H1 (cell line): ENCODE data around the gene PRCP. TPM values are rescaled to one million over a fixed set of nuclear protein-coding genes. Genes with fewer than 3 reads are reported as not detected.

Source experiments
- CTCF ChIA-PET: fragments of 300-600 bp; sonication (Branson Sonifier 250); formaldehyde crosslinking; loops from one replicate; lab custom pipeline; 2021; ENCODE audit not compliant: partially characterized antibody; lab: Charles Lee
- POLR2A ChIA-PET: fragments of 300-600 bp; sonication (Branson Sonifier 250); formaldehyde crosslinking; loops from one replicate; lab custom pipeline; 2021; ENCODE audit warnings: inconsistent platforms; ENCODE audit not compliant: partially characterized antibody; lab: Charles Lee
- DNase-seq, 2 experiments: peaks; one replicate each; pipeline versions ENCODE4 v3.0.0 to v3.0.0-alpha.2; 2010 to 2022; ENCODE audit warnings: low spot score in 2 of 2, low read depth in 1 of 2, mixed read lengths in 1 of 2
- FAIRE-seq: peaks from 2 replicates; lab custom pipeline; 2011; peaks lifted over from hg19 to GRCh38; lab: Jason Lieb, UNC
- H2AFZ ChIP-seq: 2 replicates; pipeline ENCODE4 v1.8.1; 2012; ENCODE audit warnings: low read length, inconsistent platforms
- H2AK5ac ChIP-seq: 2 replicates; pipeline ENCODE4 v1.6.1; 2013; ENCODE audit warnings: low read depth, low read length
- H2BK120ac ChIP-seq: replicated peaks from 2 replicates; pipeline ENCODE3; 2013; ENCODE audit warnings: low read depth, low read length, inconsistent platforms
- H2BK12ac ChIP-seq: 2 replicates; pipeline ENCODE4 v1.6.1; 2013; ENCODE audit warnings: low read depth, low read length
- H2BK15ac ChIP-seq: 2 replicates; pipeline ENCODE4 v1.6.1; 2013; ENCODE audit warnings: low read length
- H2BK20ac ChIP-seq: 2 replicates; pipeline ENCODE4 v1.6.1; 2013; ENCODE audit warnings: low read length
- H2BK5ac ChIP-seq: 2 replicates; pipeline ENCODE4 v1.6.1; 2013; ENCODE audit warnings: low read depth, low read length
- H3K14ac ChIP-seq: 2 replicates; pipeline ENCODE4 v1.6.1; 2013; ENCODE audit warnings: inconsistent platforms; ENCODE audit not compliant: insufficient read length
- H3K18ac ChIP-seq: 2 replicates; pipeline ENCODE4 v1.6.1; 2013; ENCODE audit warnings: low read length; ENCODE audit errors: extremely low read depth
- H3K23ac ChIP-seq: 2 replicates; pipeline ENCODE4 v1.6.1; 2013; ENCODE audit warnings: inconsistent platforms; ENCODE audit not compliant: insufficient read length
- H3K23me2 ChIP-seq: 2 replicates; pipeline ENCODE4 v1.6.1; 2013; ENCODE audit warnings: low read depth, low read length
- H3K27ac ChIP-seq: 2 replicates; pipeline ENCODE4 v1.6.1; 2011; ENCODE audit warnings: low read depth, low read length, inconsistent platforms
- H3K27me3 ChIP-seq, 4 experiments: replicated peaks in 1 of 4; 1 replicate in 1 of 4; 2 replicates in 3 of 4; pipeline versions ENCODE4 v1.6.1 to v1.8.1; 2011 to 2013; ENCODE audit warnings: low read length in 3 of 4, mild to moderate bottlenecking in 3 of 4, inconsistent platforms in 2 of 4, mixed read lengths in 2 of 4, moderate library complexity in 1 of 4; ENCODE audit not compliant: control insufficient read depth in 3 of 4, insufficient read depth in 3 of 4; ENCODE audit errors: extremely low read depth in 1 of 4
- H3K36me3 ChIP-seq, 4 experiments: 2 replicates each; pipeline versions ENCODE4 v1.6.1 to v1.8.1; 2011 to 2013; ENCODE audit warnings: mild to moderate bottlenecking in 4 of 4, low read length in 3 of 4, moderate library complexity in 2 of 4, control low read depth in 1 of 4, inconsistent platforms in 1 of 4; ENCODE audit not compliant: insufficient read depth in 4 of 4, control insufficient read depth in 2 of 4
- H3K4ac ChIP-seq: replicated peaks from 2 replicates; pipeline ENCODE3; 2013; ENCODE audit warnings: low read length, low read depth, mixed read lengths, inconsistent platforms; ENCODE audit not compliant: insufficient read length
- H3K4me1 ChIP-seq, 4 experiments: replicated peaks in 1 of 4; 1 replicate in 1 of 4; 2 replicates in 3 of 4; pipeline versions ENCODE4 v1.6.1 to v1.8.1; 2011 to 2013; ENCODE audit warnings: low read length in 3 of 4, inconsistent platforms in 2 of 4, mixed read lengths in 1 of 4; ENCODE audit not compliant: insufficient read depth in 4 of 4, control insufficient read depth in 3 of 4
- H3K4me2 ChIP-seq, 2 experiments: 2 replicates each; pipeline versions ENCODE4 v1.6.1 to v1.8.1; 2011 to 2013; ENCODE audit warnings: low read depth in 2 of 2, low read length in 2 of 2, control low read depth in 1 of 2, inconsistent platforms in 1 of 2, mild to moderate bottlenecking in 1 of 2; ENCODE audit not compliant: insufficient read depth in 1 of 2
- H3K4me3 ChIP-seq, 4 experiments: fragments of 200-600, 300-600 bp in 1 of 4; sonication (generic), shearing (Covaris generic), sonication (Bioruptor Twin) in 1 of 4; 2 replicates each; pipeline versions ENCODE4 v1.5.1 to v1.8.1; 2011 to 2016; ENCODE audit warnings: low read length in 4 of 4, low read depth in 3 of 4, control low read depth in 2 of 4, inconsistent platforms in 2 of 4, mild to moderate bottlenecking in 2 of 4, mixed read lengths in 1 of 4, moderate library complexity in 1 of 4; ENCODE audit not compliant: insufficient read depth in 2 of 4; ENCODE audit errors: extremely low read depth in 1 of 4
- H3K56ac ChIP-seq: replicated peaks from 2 replicates; pipeline ENCODE3; 2013; ENCODE audit warnings: low read depth, mild to moderate bottlenecking, mixed read lengths, low read length, inconsistent platforms; ENCODE audit not compliant: insufficient read length
- H3K79me1 ChIP-seq: 2 replicates; pipeline ENCODE4 v1.6.1; 2013; ENCODE audit warnings: low read depth, low read length, control low read depth
- H3K79me2 ChIP-seq, 2 experiments: 2 replicates each; pipeline versions ENCODE4 v1.6.1 to v1.8.1; 2012 to 2013; ENCODE audit warnings: low read length in 2 of 2, mild to moderate bottlenecking in 2 of 2, inconsistent platforms in 1 of 2; ENCODE audit not compliant: insufficient read depth in 2 of 2, control insufficient read depth in 1 of 2
- H3K9ac ChIP-seq, 4 experiments: replicated peaks in 1 of 4; 1 replicate in 1 of 4; 2 replicates in 3 of 4; pipeline versions ENCODE4 v1.6.1 to v1.8.1; 2011 to 2013; ENCODE audit warnings: low read depth in 3 of 4, low read length in 3 of 4, control low read depth in 2 of 4, mild to moderate bottlenecking in 2 of 4, moderate library complexity in 2 of 4, inconsistent platforms in 1 of 4; ENCODE audit errors: extremely low read depth in 1 of 4
- H3K9me3 ChIP-seq, 2 experiments: 2 replicates each; pipeline versions ENCODE4 v1.6.1 to v1.8.1; 2012 to 2013; ENCODE audit warnings: mild to moderate bottlenecking in 2 of 2, moderate library complexity in 2 of 2, control low read depth in 1 of 2, inconsistent platforms in 1 of 2, low read depth in 1 of 2, low read length in 1 of 2, mixed read lengths in 1 of 2; ENCODE audit not compliant: insufficient read depth in 2 of 2
- H4K20me1 ChIP-seq, 2 experiments: replicated peaks in 1 of 2; 2 replicates each; pipeline versions ENCODE3 to v1.8.1; 2011 to 2013; ENCODE audit warnings: inconsistent platforms in 2 of 2, low read length in 2 of 2, mild to moderate bottlenecking in 1 of 2; ENCODE audit not compliant: insufficient read depth in 2 of 2, control insufficient read depth in 1 of 2
- H4K5ac ChIP-seq: 2 replicates; pipeline ENCODE4 v1.6.1; 2013; ENCODE audit warnings: low read length, low read depth, mixed read lengths, inconsistent platforms; ENCODE audit not compliant: insufficient read length
- H4K8ac ChIP-seq: 2 replicates; pipeline ENCODE4 v1.8.0; 2013; ENCODE audit warnings: mild to moderate bottlenecking, moderate library complexity, low read length, inconsistent platforms; ENCODE audit not compliant: insufficient read depth; ENCODE audit errors: extremely low read depth
- H4K91ac ChIP-seq: replicated peaks from 2 replicates; pipeline ENCODE3; 2013; ENCODE audit warnings: low read length, mixed read lengths, inconsistent platforms; ENCODE audit not compliant: insufficient read length
- PHF8 ChIP-seq: fragments of 200-600 bp; sonication (generic); conservative IDR thresholded peaks from 2 replicates; pipeline ENCODE4 v1.7.1; 2012; ENCODE audit warnings: low read depth, mild to moderate bottlenecking, inconsistent platforms, low read length, moderate library complexity
- SIX5 ChIP-seq: IDR thresholded peaks from 2 replicates; pipeline ENCODE4 v1.6.1; 2011; ENCODE audit warnings: mild to moderate bottlenecking, low read depth, low read length
- SP2 ChIP-seq: IDR thresholded peaks from 2 replicates; pipeline ENCODE4 v1.6.1; 2012; ENCODE audit warnings: mild to moderate bottlenecking, low read length, inconsistent platforms
- SRF ChIP-seq: IDR thresholded peaks from 2 replicates; pipeline ENCODE4 v1.6.1; 2011; ENCODE audit warnings: mild to moderate bottlenecking, low read depth, low read length, moderate library complexity
- polyA plus RNA-seq, 7 experiments: library from polyadenylated mRNA; depleted of rRNA in 3 of 7; stranded (reverse) in 5 of 7; unstranded in 2 of 7; fragments of >200 nt in 5 of 7; fragments of 200-250 nt in 2 of 7; gene quantifications; 1 replicate in 5 of 7; 2 replicates in 1 of 7; 4 replicates in 1 of 7; pipeline versions ENCODE4 v1.2.1 to v1.2.3, GENCODE V29; 2011 to 2013; ENCODE audit warnings: missing spikeins in 2 of 7, mixed read lengths in 2 of 7
- total RNA-seq: library from RNA; stranded (reverse); fragmentation: NEBNext Ultra II Directional; extraction: Animal tissue kit (Norgen Biotek cat#: 25700); gene quantifications from 2 replicates; pipeline ENCODE4 v1.2.1, GENCODE V29; 2021

Gene PRCP
- total and polyA plus RNA-seq, 2 of the 8 experiments (the other 6 are each of a cell fraction or from before 2014, with no cell fraction given), result 63.8 to 84.4 TPM

GRCh38 chr11:82908311-82908710, 8.1 kb upstream of the PRCP start:
- no peak overlapping the region for H4K8ac ChIP-seq
- peaks cover 0 to 87% of the 10 kb centered on the region in 2 experiments; a peak in 2 of 4 replicates for H3K79me2 ChIP-seq
- no peak overlapping the region for H3K14ac ChIP-seq
- H3K4me1 ChIP-seq, result peaks cover 3 to 11% (median 6%) of the 10 kb centered on the region in 4 experiments; a peak in 3 of 7 replicates
- H3K36me3 ChIP-seq, result peaks cover 2 to 8% (median 4%) of the 10 kb centered on the region in 4 experiments; a peak in 4 of 8 replicates
- H2BK20ac ChIP-seq, result no peak overlapping the region
- H2BK12ac ChIP-seq, result 0 out of 2 replicates have a peak overlapping the region, but pooled peaks have one; percentile 40
- no peak overlapping the region for H2AK5ac ChIP-seq
- ChIA-PET POLR2A (interaction anchor here (1.0 to 1.6 kb wide), 2 partner anchors 17 to 38 kb away, joined by 3 read pairs; no protein-coding TSS in a partner anchor), CTCF (interaction anchor here (0.9 to 1.6 kb wide), 9 partner anchors 19 to 347 kb away, joined by 3 to 5 read pairs (median 4); no protein-coding TSS in a partner anchor)
- H2BK120ac ChIP-seq, result no peak overlapping the region
- peaks cover 3 to 4% of the 10 kb centered on the region in 2 experiments for H4K20me1 ChIP-seq
- H3K56ac ChIP-seq, result no peak overlapping the region
- DNase-seq (no peak), FAIRE-seq (no peak)
- no peak overlapping the region for H2BK5ac ChIP-seq
- no peak overlapping the region for H3K23ac ChIP-seq
- H3K27me3 ChIP-seq, result no peaks in the 10 kb centered on the region
- H4K5ac ChIP-seq, result no peak overlapping the region
- peaks cover 0 to 5% of the 10 kb centered on the region in 2 experiments; a peak in 1 of 4 replicates for H3K9me3 ChIP-seq
- H3K4me2 ChIP-seq, result peak overlapping the region; percentile 32 to 61; a peak in 3 of 4 replicates
- H4K91ac ChIP-seq, result no peak overlapping the region
- H3K18ac ChIP-seq, result no peak overlapping the region
- no peaks in the 10 kb centered on the region for H3K23me2 ChIP-seq
- H3K4ac ChIP-seq, result no peak overlapping the region
- H3K27ac ChIP-seq, result no peak overlapping the region
- H3K4me3 ChIP-seq, result peak overlapping the region in 1 of 4 experiments; percentile 4; a peak in 1 of 8 replicates
- no peak overlapping the region for H2BK15ac ChIP-seq
- no peaks in the 10 kb centered on the region; the same call in 1 of the 2 replicates for H3K79me1 ChIP-seq
- H2AFZ ChIP-seq, result no peak overlapping the region
- H3K9ac ChIP-seq, result no peak overlapping the region; a peak in 1 of 7 replicates
- TF ChIP-seq SIX5 (no peak), SP2 (no peak), SRF (no peak), PHF8 (no peak)
